BLaER1 treated with 17β-estradiol and CSF1 and Interleukin-3, amounts not matched to agents 10 nM and 100 nM (cell line): ENCODE results near the gene DNM1.

ENCODE experiments used
- H3K27ac ChIP-seq, 11 experiments: shearing (Covaris generic); formaldehyde crosslinking; 2 replicates each; pipeline ENCODE4 v1.8.1; 2022
- H3K27me3 ChIP-seq, 11 experiments: shearing (Covaris generic); formaldehyde crosslinking; 2 replicates each; pipeline ENCODE4 v1.8.1; 2022
- H3K36me3 ChIP-seq, 11 experiments: shearing (Covaris generic); formaldehyde crosslinking; 2 replicates each; pipeline ENCODE4 v1.8.1; 2022
- H3K4me1 ChIP-seq, 10 experiments: shearing (Covaris generic); formaldehyde crosslinking; 2 replicates each; pipeline ENCODE4 v1.8.1; 2022
- H3K4me2 ChIP-seq, 11 experiments: shearing (Covaris generic); formaldehyde crosslinking; 2 replicates each; pipeline ENCODE4 v1.8.1; 2022
- H3K4me3 ChIP-seq, 10 experiments: shearing (Covaris generic); formaldehyde crosslinking; 2 replicates each; pipeline ENCODE4 v1.8.1; 2022
- H3K9ac ChIP-seq, 11 experiments: shearing (Covaris generic); formaldehyde crosslinking; 2 replicates each; pipeline ENCODE4 v1.8.1; 2022
- H3K9me3 ChIP-seq, 11 experiments: shearing (Covaris generic); formaldehyde crosslinking; replicated peaks in 1 of 11; 2 replicates each; pipeline ENCODE4 v1.8.1; 2022
- H4K20me1 ChIP-seq, 11 experiments: shearing (Covaris generic); formaldehyde crosslinking; 2 replicates each; pipeline ENCODE4 v1.8.1; 2022
- Cebpa-rat ChIP-seq, 11 experiments: shearing (Covaris generic); IDR thresholded peaks; 2 replicates each; pipeline ENCODE4 v1.8.1; 2022

Gene DNM1

GRCh38 chr9:128233817-128234406 is 30.7 kb downstream of the DNM1 start:
- Histone ChIP-seq H3K36me3 (no peaks in the 10 kb centered on the region), H3K4me3 (no peak overlapping the region), H3K27me3 (no peaks in the 10 kb centered on the region), H3K9me3 (no peaks in the 10 kb centered on the region), H3K4me1 (peaks cover 0 to 17% (median 14%) of the 10 kb centered on the region in 10 experiments; a peak in 17 of 20 replicates), H3K9ac (no peak overlapping the region), H3K4me2 (peak overlapping the region in 10 of 11 experiments; percentile 33 to 64 (median 52); a peak in 19 of 22 replicates), H3K27ac (no peak overlapping the region; a peak in 1 of 22 replicates), H4K20me1 (no peaks in the 10 kb centered on the region)
- TF ChIP-seq Cebpa-rat (IDR thresholded peaks at IDR 0.05), result no peak

DNA sequence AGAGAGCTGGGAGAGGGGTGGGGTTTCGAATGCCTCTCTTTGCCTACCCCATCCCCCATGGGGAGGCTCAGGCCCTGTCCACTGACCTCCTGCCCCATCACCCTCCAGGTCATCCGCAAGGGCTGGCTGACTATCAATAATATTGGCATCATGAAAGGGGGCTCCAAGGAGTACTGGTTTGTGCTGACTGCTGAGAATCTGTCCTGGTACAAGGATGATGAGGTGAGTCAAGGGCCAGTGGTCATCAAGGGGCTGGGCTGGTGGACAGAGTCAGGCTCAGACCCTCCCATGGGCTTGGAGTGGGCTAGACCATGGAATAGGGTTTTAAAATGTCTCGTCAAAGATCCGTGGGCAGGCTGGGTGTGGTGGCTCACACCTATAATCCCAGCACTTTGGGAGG is 38.9 kb downstream of the DNM1 start:
- Histone ChIP-seq H3K27me3 (no peaks in the 10 kb centered on the region), H4K20me1 (no peaks in the 10 kb centered on the region), H3K36me3 (no peaks in the 10 kb centered on the region), H3K4me1 (peaks cover 34 to 58% (median 46%) of the 10 kb centered on the region in 10 experiments), H3K9ac (no peak overlapping the region), H3K9me3 (no peaks in the 10 kb centered on the region), H3K4me3 (no peak overlapping the region), H3K4me2 (no peak overlapping the region; a peak in 1 of 22 replicates), H3K27ac (no peak overlapping the region)
- no peak for TF ChIP-seq Cebpa-rat (IDR thresholded peaks at IDR 0.05)

DNA sequence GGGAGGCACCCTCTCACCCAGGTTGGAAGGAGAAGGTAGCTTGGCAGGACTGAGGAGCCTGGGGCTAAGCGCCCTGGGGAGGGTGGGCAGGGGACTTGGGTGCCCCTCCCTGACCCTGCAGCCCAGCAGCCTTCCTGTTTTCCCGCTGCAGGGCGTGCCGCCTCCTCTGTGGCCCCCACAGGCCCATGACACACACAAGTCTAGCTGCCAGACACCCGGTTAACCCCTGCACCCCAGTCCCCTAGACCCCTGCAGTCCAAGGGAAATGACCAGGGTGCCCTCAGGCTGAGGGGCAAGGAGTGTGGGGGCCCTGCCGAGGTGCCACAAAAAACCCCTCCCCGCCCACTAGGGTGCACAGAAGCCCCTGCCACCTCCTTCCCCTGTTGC is 39.6 kb downstream of the DNM1 start:
- Histone ChIP-seq H3K36me3 (no peaks in the 10 kb centered on the region), H3K27me3 (no peaks in the 10 kb centered on the region), H3K9ac (no peak overlapping the region), H3K4me3 (no peak overlapping the region), H4K20me1 (no peaks in the 10 kb centered on the region), H3K27ac (no peak overlapping the region), H3K4me1 (peaks cover 34 to 58% (median 47%) of the 10 kb centered on the region in 10 experiments), H3K4me2 (peak overlapping the region in 10 of 11 experiments; percentile 68 to 91 (median 83); a peak in 18 of 22 replicates), H3K9me3 (no peaks in the 10 kb centered on the region)
- TF ChIP-seq Cebpa-rat (IDR thresholded peaks at IDR 0.05), result no peak

- Histone ChIP-seq H3K27ac (peak overlapping the region in 5 of 11 experiments; percentile 13 to 89 (median 46); a peak in 5 of 22 replicates), H3K4me3 (no peak overlapping the region), H3K36me3 (no peaks in the 10 kb centered on the region), H3K4me2 (peak overlapping the region; percentile 68 to 91 (median 82)), H3K27me3 (no peaks in the 10 kb centered on the region), H4K20me1 (no peaks in the 10 kb centered on the region), H3K4me1 (peaks cover 34 to 58% (median 47%) of the 10 kb centered on the region in 10 experiments), H3K9me3 (no peaks in the 10 kb centered on the region), H3K9ac (peak overlapping the region in 2 of 11 experiments; percentile 75; a peak in 5 of 22 replicates)
- no peak for TF ChIP-seq Cebpa-rat (IDR thresholded peaks at IDR 0.05)
These were observed 40.2 kb downstream of the DNM1 start for GRCh38 chr9:128243215-128244018.

DNA sequence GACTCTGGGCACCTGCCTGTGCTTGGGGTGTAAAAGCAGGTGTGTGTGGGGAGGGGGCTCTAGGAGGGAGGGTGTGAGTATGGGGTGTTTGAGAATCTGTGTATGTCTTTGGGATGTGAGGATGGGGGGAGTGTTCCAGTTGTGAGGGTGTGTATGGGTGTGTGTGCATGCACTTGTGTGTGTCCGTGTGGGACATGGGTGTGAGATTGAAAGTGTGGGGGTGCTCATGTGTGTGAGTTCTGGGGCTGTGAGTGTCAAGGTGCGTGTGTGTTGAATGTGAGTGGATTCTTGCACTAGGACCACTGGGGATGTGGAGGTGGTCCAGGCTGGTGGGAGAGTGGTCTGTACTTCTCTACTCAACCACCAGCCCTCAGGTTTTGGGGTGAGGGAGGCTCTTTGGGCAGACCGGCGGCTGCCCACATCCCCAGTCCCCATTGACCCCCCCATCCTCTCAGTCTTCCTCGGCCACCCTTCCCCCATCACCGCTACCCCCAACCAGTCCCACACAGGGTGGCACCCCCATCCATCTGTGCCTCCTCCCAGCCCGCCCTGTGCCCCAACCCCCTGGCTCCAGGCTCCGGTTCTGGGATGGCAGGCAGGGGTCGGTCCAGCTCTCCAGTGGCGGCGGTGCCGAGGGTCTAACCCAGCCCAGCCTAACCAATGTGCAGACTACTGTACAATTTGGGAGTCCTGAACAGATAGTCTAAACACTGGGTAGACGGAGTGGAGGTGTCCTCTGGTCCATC is 41.1 kb downstream of the DNM1 start:
- no peaks in the 10 kb centered on the region for H3K9me3 ChIP-seq
- TF ChIP-seq Cebpa-rat (IDR thresholded peaks at IDR 0.05), result no peak
- H3K4me2 ChIP-seq, result peak overlapping the region; percentile 68 to 91 (median 82)
- H3K27ac ChIP-seq, result peak overlapping the region in 10 of 11 experiments; percentile 49 to 90 (median 82); a peak in 19 of 22 replicates
- H3K4me1 ChIP-seq, result peaks cover 34 to 58% (median 47%) of the 10 kb centered on the region in 10 experiments
- H4K20me1 ChIP-seq, result no peaks in the 10 kb centered on the region
- peak overlapping the region in 10 of 11 experiments; percentile 48 to 78 (median 72); a peak in 17 of 22 replicates for H3K9ac ChIP-seq
- H3K4me3 ChIP-seq, result peak overlapping the region in 8 of 10 experiments; percentile 29 to 56 (median 42); a peak in 12 of 20 replicates
- H3K27me3 ChIP-seq, result no peaks in the 10 kb centered on the region
- H3K36me3 ChIP-seq, result no peaks in the 10 kb centered on the region

DNA sequence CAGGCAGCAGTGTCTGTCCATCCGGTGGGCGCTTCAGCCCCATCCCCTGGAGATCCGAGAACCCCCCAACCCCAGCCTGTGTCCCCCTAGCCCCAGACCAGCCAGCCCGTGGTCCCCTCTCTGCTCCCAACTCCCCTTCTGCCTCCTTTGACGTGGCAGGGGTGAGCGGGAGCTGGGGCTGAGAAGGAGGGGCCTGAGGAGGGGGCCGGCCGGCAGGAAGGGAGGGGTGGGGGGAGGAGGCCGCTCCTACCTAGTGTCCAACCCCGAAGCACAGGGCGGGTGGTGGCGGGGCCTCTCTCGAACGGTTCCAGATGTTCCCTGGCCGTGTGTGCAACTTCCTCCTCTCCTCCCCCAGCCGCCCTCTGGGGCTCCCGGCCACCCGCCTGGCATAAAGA is 41.7 kb downstream of the DNM1 start:
- Histone ChIP-seq H3K36me3 (no peaks in the 10 kb centered on the region), H4K20me1 (no peaks in the 10 kb centered on the region), H3K27ac (peak overlapping the region in 10 of 11 experiments; percentile 49 to 90 (median 82); a peak in 19 of 22 replicates), H3K9ac (peak overlapping the region in 10 of 11 experiments; percentile 48 to 78 (median 72); a peak in 17 of 22 replicates), H3K4me2 (peak overlapping the region; percentile 68 to 91 (median 82)), H3K4me1 (peaks cover 34 to 58% (median 47%) of the 10 kb centered on the region in 10 experiments), H3K4me3 (peak overlapping the region in 8 of 10 experiments; percentile 29 to 56 (median 42); a peak in 11 of 20 replicates), H3K27me3 (no peaks in the 10 kb centered on the region), H3K9me3 (no peaks in the 10 kb centered on the region)
- no peak for TF ChIP-seq Cebpa-rat (IDR thresholded peaks at IDR 0.05)

- Histone ChIP-seq H3K27me3 (no peaks in the 10 kb centered on the region), H3K4me2 (peak overlapping the region; percentile 68 to 91 (median 87)), H3K36me3 (no peaks in the 10 kb centered on the region), H4K20me1 (no peaks in the 10 kb centered on the region), H3K4me3 (peak overlapping the region in 1 of 10 experiments; percentile 32; a peak in 1 of 20 replicates), H3K27ac (peak overlapping the region in 10 of 11 experiments; percentile 47 to 90 (median 82); a peak in 20 of 22 replicates), H3K9ac (peak overlapping the region in 10 of 11 experiments; percentile 55 to 78 (median 69); a peak in 20 of 22 replicates), H3K4me1 (peaks cover 34 to 59% (median 48%) of the 10 kb centered on the region in 10 experiments), H3K9me3 (no peaks in the 10 kb centered on the region)
- no peak for TF ChIP-seq Cebpa-rat (IDR thresholded peaks at IDR 0.05)
These were observed 42.4 kb downstream of the DNM1 start for GRCh38 chr9:128245421-128246151.

DNA sequence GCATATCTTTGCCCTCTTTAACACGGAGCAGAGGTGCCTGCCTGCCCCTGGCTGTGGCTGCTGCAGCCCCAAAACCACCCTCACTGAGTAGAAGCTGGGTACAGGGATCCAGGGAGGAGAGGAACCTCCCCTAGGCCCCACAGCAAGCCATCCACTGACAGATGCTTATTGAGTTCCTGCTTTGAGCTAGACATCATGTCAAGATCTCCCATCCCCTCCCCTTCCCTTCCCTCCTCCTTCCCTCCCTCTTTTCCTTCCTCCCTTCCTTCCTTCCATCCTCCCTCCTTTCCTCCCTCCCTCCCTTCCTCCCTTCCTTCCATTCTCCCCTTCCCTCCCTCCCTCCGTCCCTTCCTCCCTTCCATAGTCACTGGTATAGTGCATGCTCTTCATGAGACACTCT is 43.3 kb downstream of the DNM1 start:
- no peak overlapping the region for H3K4me3 ChIP-seq

More for the DNA sequence above, 43.3 kb downstream of the DNM1 start:
- Histone ChIP-seq H3K36me3 (no peaks in the 10 kb centered on the region), H3K9me3 (no peaks in the 10 kb centered on the region), H3K4me2 (peak overlapping the region; percentile 68 to 91 (median 87)), H4K20me1 (0 out of 22 replicates have a peak, but pooled peaks cover 0 to 3% (median 0%) of the 10 kb centered on the region in 11 experiments), H3K4me1 (peaks cover 43 to 60% (median 54%) of the 10 kb centered on the region in 10 experiments), H3K9ac (peak overlapping the region in 10 of 11 experiments; percentile 55 to 78 (median 69); a peak in 18 of 22 replicates), H3K27ac (peak overlapping the region in 10 of 11 experiments; percentile 43 to 90 (median 82); a peak in 20 of 22 replicates), H3K27me3 (peaks cover 0 to 6% (median 4%) of the 10 kb centered on the region in 11 experiments; a peak in 11 of 22 replicates)
- no peak for TF ChIP-seq Cebpa-rat (IDR thresholded peaks at IDR 0.05)
